GM19372 (cell line): ENCODE measurements around the gene ZHX3.
"Not testable (repeated sequence)": the region's sequence is repeated elsewhere in the genome, so short reads cannot be mapped to it uniquely, and the experiment has no call there.

Experiments used
- ATAC-seq: cut with Tn5 transposase; IDR thresholded peaks from one replicate; pipeline ENCODE4 v1.9.1; 2021; ENCODE audit warnings: mild to moderate bottlenecking, low read depth, moderate library complexity; ENCODE audit not compliant: unreplicated experiment

The ZHX3 gene

GRCh38 chr20:41141153-41141815 is 176.2 kb downstream of the ZHX3 start:
- no peak for ATAC-seq

GRCh38 chr20:41140226-41141133 is 177.1 kb downstream of the ZHX3 start:
- ATAC-seq: no peak

DNA sequence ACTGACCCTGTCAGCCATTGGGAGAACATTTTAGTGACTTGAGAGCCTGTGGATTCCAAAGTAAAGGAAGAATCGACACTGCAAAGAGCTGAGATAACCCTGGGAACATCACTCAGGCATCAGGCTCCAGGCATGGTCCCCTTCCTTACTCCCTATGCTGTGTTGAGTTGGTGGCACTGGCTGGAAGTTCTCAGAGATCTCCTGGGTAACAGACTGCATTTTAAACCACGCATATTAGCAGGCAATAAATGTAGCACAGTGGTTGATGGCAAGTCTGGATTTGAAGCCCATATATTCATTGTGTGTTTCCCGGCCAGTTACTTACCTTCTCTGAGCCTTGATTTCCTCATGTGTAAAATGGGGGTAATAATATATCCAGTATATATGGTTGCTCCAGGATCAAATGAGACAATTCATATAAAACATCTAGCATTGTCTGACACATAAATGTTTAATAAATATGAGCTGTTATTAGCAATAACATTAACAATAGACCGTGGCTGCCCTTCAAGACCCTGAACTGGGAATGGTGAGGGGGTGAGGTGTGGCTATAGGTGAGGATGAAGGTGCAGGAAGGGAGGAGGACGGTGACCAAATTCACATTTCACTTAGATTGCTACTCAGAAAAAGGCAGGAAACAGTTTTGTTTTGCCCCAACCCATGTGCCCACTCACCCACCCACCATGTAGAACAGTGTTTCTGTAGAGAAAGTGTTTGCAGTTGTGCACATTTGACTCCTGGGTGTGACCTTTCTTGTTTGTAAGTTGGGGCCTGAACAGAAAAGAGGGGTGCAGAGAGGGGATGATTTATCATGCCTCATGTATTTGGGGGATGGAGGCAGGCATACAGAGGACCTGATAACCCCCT is 178.1 kb downstream of the ZHX3 start:
- no peak for ATAC-seq

DNA sequence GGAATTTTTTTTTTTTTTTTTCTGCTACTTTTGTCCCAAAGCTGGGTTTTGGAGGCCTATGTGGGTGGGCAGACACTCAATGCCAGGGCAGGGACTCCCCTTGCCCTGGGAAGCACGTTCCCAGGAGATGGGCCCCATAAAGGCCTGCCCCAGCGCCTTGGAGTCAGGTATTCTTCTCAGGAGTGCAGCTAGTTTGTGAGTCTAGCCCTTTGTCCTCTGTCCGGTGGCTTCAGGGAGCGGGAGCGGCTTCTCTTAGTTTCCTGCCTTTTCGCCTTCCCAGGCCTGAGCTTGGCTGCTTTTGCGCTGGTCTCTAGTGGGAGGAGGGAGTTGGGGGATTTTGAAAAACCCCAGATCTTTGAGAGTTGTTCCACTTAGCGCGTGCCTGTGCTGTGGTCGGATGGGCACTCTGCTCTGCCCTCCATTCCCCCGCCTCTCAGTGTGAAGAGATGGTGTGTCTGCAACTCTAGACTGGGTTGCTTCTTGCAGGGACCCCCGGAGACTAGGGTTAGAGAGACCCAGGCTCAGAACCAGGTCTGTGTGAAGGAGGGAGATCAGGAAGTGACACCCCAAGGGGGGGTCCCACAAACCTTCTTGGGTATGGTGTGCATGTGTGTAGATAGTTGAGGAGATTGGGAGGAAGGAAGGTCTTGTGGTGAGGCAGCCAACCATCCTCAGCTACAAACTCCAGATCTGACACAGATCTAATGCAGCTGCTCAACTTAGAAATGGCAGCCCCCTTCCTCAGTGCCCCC is 178.9 kb downstream of the ZHX3 start:
- ATAC-seq: no peak

- ATAC-seq: peak; percentile 14
Observed at GRCh38 chr20:41137614-41138474, 179.7 kb downstream of the ZHX3 start.

- ATAC-seq: peak; percentile 59
Observed at GRCh38 chr20:41136680-41137613, 180.6 kb downstream of the ZHX3 start, which contains the start of gene PLCG1. Gene PLCG1, plus strand, starts transcription at chr20:41137543. Its CDS starts 99 bp downstream, at chr20:41137642.

DNA sequence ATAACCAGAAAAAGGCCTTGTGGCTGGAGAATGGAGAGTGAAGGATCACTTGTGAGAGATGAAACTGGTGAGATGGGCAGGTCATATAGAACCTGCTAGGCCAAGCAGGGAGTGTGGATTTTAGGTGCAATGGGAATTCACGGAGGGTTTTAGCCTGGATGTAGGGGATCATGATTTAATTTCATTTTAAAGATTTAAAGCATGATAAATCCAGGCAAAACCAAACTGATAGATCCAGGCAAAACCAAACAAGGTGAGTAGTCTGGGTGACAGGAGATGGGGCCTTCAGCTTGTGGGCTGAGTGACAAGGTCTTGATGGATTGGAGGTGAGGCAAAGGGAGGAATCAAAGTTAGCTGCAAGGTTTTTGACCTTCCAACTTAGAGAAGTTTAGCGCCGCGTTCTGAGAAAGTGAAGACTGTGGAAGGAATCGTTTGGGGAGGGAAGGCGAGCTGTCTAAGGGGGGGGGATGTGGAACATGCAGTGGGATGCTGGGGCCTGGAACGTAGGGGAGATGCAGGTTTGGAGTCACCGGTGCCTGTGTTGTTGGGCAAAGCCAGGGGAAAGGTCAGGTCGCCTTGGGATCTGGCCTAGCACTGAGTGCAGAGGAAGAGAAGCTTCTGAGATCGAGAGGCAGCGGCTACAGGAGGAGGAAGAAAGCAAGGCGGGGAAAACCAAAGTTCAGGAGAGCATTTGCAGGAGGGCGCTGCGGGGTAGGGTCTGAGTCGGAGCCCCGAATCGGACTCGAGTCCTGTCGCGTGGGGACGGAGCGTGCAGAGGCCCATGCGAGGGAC is 181.4 kb downstream of the ZHX3 start:
- no peak for ATAC-seq

GRCh38 chr20:41135187-41135887 is 182.2 kb downstream of the ZHX3 start:
- no peak for ATAC-seq

- ATAC-seq: no peak
Observed at GRCh38 chr20:41134362-41135186, 183.0 kb downstream of the ZHX3 start.

GRCh38 chr20:41133709-41134361 is 183.7 kb downstream of the ZHX3 start:
- peak; percentile 33 for ATAC-seq

DNA sequence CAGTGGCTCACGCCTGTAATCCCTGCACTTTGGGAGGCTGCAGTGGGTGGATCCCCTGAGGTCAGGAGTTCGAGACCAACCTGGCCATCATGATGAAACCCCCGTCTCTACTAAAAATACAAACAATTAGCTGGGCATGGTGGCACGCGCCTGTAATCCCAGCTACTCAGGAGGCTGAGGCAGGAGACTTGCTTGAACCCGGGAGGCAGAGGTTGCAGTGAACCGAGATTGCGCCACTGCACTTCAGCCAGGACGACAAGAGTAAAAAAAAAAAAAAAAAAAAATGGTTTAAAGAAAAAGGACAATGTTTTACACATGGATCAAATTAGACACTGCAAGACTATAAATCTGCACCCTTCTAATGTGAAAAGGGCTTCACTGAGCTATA is 185.1 kb downstream of the ZHX3 start:
- not testable (repeated sequence) for ATAC-seq

GRCh38 chr20:41131594-41132387 is 185.7 kb downstream of the ZHX3 start:
- ATAC-seq: no peak
